MG63 (cell line): ENCODE data around the gene TM4SF4. TPM values are rescaled to one million over a fixed set of nuclear protein-coding genes. Genes with fewer than 3 reads are reported as not detected.

Experiments used
- DNase-seq: peaks from one replicate; pipeline ENCODE4 v3.0.0-alpha.2; 2020
- H3K27me3 ChIP-seq: fragments of 250-450 bp; sonication (Bioruptor Pico); 2 replicates; pipeline ENCODE4 v1.5.1; 2020; ENCODE audit warnings: mild to moderate bottlenecking, moderate library complexity
- H3K36me3 ChIP-seq: fragments of 250-450 bp; sonication (Bioruptor Pico); 2 replicates; pipeline ENCODE4 v1.5.1; 2020; ENCODE audit warnings: mild to moderate bottlenecking, moderate library complexity
- H3K4me3 ChIP-seq: fragments of 250-450 bp; sonication (Bioruptor Pico); 2 replicates; pipeline ENCODE4 v1.5.1; 2020; ENCODE audit warnings: mild to moderate bottlenecking, moderate library complexity
- H3K9me3 ChIP-seq: fragments of 250-450 bp; sonication (Bioruptor Pico); 2 replicates; pipeline ENCODE4 v1.5.1; 2020; ENCODE audit warnings: mild to moderate bottlenecking, moderate library complexity
- total RNA-seq: library from RNA; depleted of rRNA; stranded (reverse); fragments of >200 nt; shearing (Covaris generic); gene quantifications from 2 replicates; pipeline ENCODE4 v1.2.3, GENCODE V29; 2014; ENCODE audit warnings: low replicate concordance

Gene TM4SF4
- total RNA-seq, 1 experiment from 2014 or later, result not detected

- H3K9me3 ChIP-seq, result no peaks in the 10 kb centered on the region
- H3K36me3 ChIP-seq, result no peaks in the 10 kb centered on the region
- DNase-seq, result no peak
- no peaks in the 10 kb centered on the region for H3K27me3 ChIP-seq
- no peak overlapping the region for H3K4me3 ChIP-seq
Measured at GRCh38 chr3:149472030-149472797, 2.3 kb upstream of the TM4SF4 start.

GRCh38 chr3:149473357-149474249 is 894 bp upstream of the TM4SF4 start:
- H3K27me3 ChIP-seq, result no peaks in the 10 kb centered on the region
- H3K36me3 ChIP-seq, result no peaks in the 10 kb centered on the region
- H3K4me3 ChIP-seq, result no peak overlapping the region
- peak; percentile 92 for DNase-seq
- no peaks in the 10 kb centered on the region for H3K9me3 ChIP-seq

- Histone ChIP-seq H3K36me3 (no peaks in the 10 kb centered on the region), H3K4me3 (no peak overlapping the region), H3K9me3 (no peaks in the 10 kb centered on the region), H3K27me3 (no peaks in the 10 kb centered on the region)
- DNase-seq, result no peak
Measured at GRCh38 chr3:149475451-149476060, 1.1 kb downstream of the TM4SF4 start.

- Histone ChIP-seq H3K9me3 (no peaks in the 10 kb centered on the region), H3K27me3 (no peaks in the 10 kb centered on the region), H3K36me3 (no peaks in the 10 kb centered on the region), H3K4me3 (no peak overlapping the region)
- DNase-seq, result no peak
Measured at GRCh38 chr3:149476225-149476624, 1.7 kb downstream of the TM4SF4 start.

GRCh38 chr3:149479621-149480325 is 5.3 kb downstream of the TM4SF4 start:
- no peak for DNase-seq
- Histone ChIP-seq H3K9me3 (no peaks in the 10 kb centered on the region), H3K4me3 (no peak overlapping the region), H3K36me3 (no peaks in the 10 kb centered on the region), H3K27me3 (no peaks in the 10 kb centered on the region)

GRCh38 chr3:149480326-149481017 is 6.0 kb downstream of the TM4SF4 start:
- H3K36me3 ChIP-seq, result no peaks in the 10 kb centered on the region
- no peaks in the 10 kb centered on the region for H3K27me3 ChIP-seq
- peak; percentile 86 for DNase-seq
- H3K4me3 ChIP-seq, result no peak overlapping the region
- H3K9me3 ChIP-seq, result no peaks in the 10 kb centered on the region

GRCh38 chr3:149481056-149481455 is 6.6 kb downstream of the TM4SF4 start:
- H3K9me3 ChIP-seq, result no peaks in the 10 kb centered on the region
- H3K4me3 ChIP-seq, result no peak overlapping the region
- DNase-seq, result no peak
- no peaks in the 10 kb centered on the region for H3K36me3 ChIP-seq
- no peaks in the 10 kb centered on the region for H3K27me3 ChIP-seq

- H3K9me3 ChIP-seq, result no peaks in the 10 kb centered on the region
- no peak for DNase-seq
- H3K27me3 ChIP-seq, result no peaks in the 10 kb centered on the region
- H3K36me3 ChIP-seq, result no peaks in the 10 kb centered on the region
- no peak overlapping the region for H3K4me3 ChIP-seq
Measured at GRCh38 chr3:149481491-149481890, 7.0 kb downstream of the TM4SF4 start.

GRCh38 chr3:149486726-149487125 is 12.2 kb downstream of the TM4SF4 start:
- no peak for DNase-seq
- peaks cover 3% of the 10 kb centered on the region; the same call in 1 of the 2 replicates for H3K9me3 ChIP-seq
- H3K4me3 ChIP-seq, result no peak overlapping the region
- no peaks in the 10 kb centered on the region for H3K36me3 ChIP-seq
- H3K27me3 ChIP-seq, result no peaks in the 10 kb centered on the region

- Histone ChIP-seq H3K27me3 (no peaks in the 10 kb centered on the region), H3K36me3 (no peaks in the 10 kb centered on the region), H3K4me3 (no peak overlapping the region), H3K9me3 (peaks cover 3% of the 10 kb centered on the region; the same call in 1 of the 2 replicates)
- no peak for DNase-seq
Measured at GRCh38 chr3:149487598-149488197, 13.2 kb downstream of the TM4SF4 start.

- Histone ChIP-seq H3K27me3 (no peaks in the 10 kb centered on the region), H3K36me3 (no peaks in the 10 kb centered on the region), H3K9me3 (peaks cover 3% of the 10 kb centered on the region; the same call in 1 of the 2 replicates), H3K4me3 (no peak overlapping the region)
- no peak for DNase-seq
Measured at GRCh38 chr3:149489060-149489690, 14.7 kb downstream of the TM4SF4 start.

GRCh38 chr3:149490260-149490971 is 15.9 kb downstream of the TM4SF4 start:
- no peaks in the 10 kb centered on the region for H3K36me3 ChIP-seq
- no peak for DNase-seq
- no peaks in the 10 kb centered on the region for H3K27me3 ChIP-seq
- H3K4me3 ChIP-seq, result no peak overlapping the region
- peaks cover 3% of the 10 kb centered on the region; the same call in 1 of the 2 replicates for H3K9me3 ChIP-seq

GRCh38 chr3:149493315-149494021 is 19.0 kb downstream of the TM4SF4 start:
- H3K36me3 ChIP-seq, result no peaks in the 10 kb centered on the region
- H3K4me3 ChIP-seq, result no peak overlapping the region
- H3K27me3 ChIP-seq, result no peaks in the 10 kb centered on the region
- H3K9me3 ChIP-seq, result peaks cover 3% of the 10 kb centered on the region; the same call in 1 of the 2 replicates
- DNase-seq, result no peak

- no peaks in the 10 kb centered on the region for H3K36me3 ChIP-seq
- H3K4me3 ChIP-seq, result no peak overlapping the region
- DNase-seq, result peak; percentile 68
- H3K27me3 ChIP-seq, result no peaks in the 10 kb centered on the region
- peaks cover 3% of the 10 kb centered on the region; the same call in 1 of the 2 replicates for H3K9me3 ChIP-seq
Measured at GRCh38 chr3:149494022-149494758, 19.7 kb downstream of the TM4SF4 start.
